GM18502 (cell line): ENCODE data around the gene CES5A.
"Not testable (repeated sequence)": the region's sequence is repeated elsewhere in the genome, so short reads cannot be mapped to it uniquely, and the experiment has no call there.

Experiments
- ATAC-seq: cut with Tn5 transposase; IDR thresholded peaks from one replicate; pipeline ENCODE4 v1.9.1; 2021; ENCODE audit warnings: mild to moderate bottlenecking; ENCODE audit not compliant: unreplicated experiment, poor library complexity

The CES5A gene

GRCh38 chr16:55875273-55875672 lies at the start of gene CES5A:
CES5A (minus strand) TSS chr16:55875373; CDS start chr16:55875221, 152 bp downstream.
- no peak for ATAC-seq

GRCh38 chr16:55922662-55923061 lies 47.5 kb upstream of the CES5A start:
- no peak for ATAC-seq

- no peak for ATAC-seq
These were observed 42.4 kb upstream of the CES5A start for GRCh38 chr16:55917373-55918160.

- no peak for ATAC-seq
These were observed 40.1 kb upstream of the CES5A start for GRCh38 chr16:55915096-55915827.

- no peak for ATAC-seq
These were observed 39.2 kb upstream of the CES5A start for GRCh38 chr16:55914383-55914782.

- ATAC-seq, result no peak
These were observed 38.5 kb upstream of the CES5A start for GRCh38 chr16:55913716-55914115.

GRCh38 chr16:55913121-55913520 lies 37.9 kb upstream of the CES5A start:
- not testable (repeated sequence) for ATAC-seq

GRCh38 chr16:55912022-55912421 lies 36.8 kb upstream of the CES5A start:
- ATAC-seq, result no peak

GRCh38 chr16:55911616-55912015 lies 36.4 kb upstream of the CES5A start:
- no peak for ATAC-seq

GRCh38 chr16:55909876-55910275 lies 34.7 kb upstream of the CES5A start:
- no peak for ATAC-seq

GRCh38 chr16:55908641-55909040 lies 33.5 kb upstream of the CES5A start:
- no peak for ATAC-seq

- no peak for ATAC-seq
These were observed 32.5 kb upstream of the CES5A start for GRCh38 chr16:55907661-55908060.

GRCh38 chr16:55906123-55906522 lies 30.9 kb upstream of the CES5A start:
- ATAC-seq, result no peak

GRCh38 chr16:55905651-55906050 lies 30.5 kb upstream of the CES5A start:
- no peak for ATAC-seq

- ATAC-seq, result no peak
These were observed 26.5 kb upstream of the CES5A start for GRCh38 chr16:55901566-55902217.

- no peak for ATAC-seq
These were observed 25.6 kb upstream of the CES5A start for GRCh38 chr16:55900616-55901393.

- no peak for ATAC-seq
These were observed 24.7 kb upstream of the CES5A start for GRCh38 chr16:55899857-55900256.

- no peak for ATAC-seq
These were observed 23.4 kb upstream of the CES5A start for GRCh38 chr16:55898592-55898991.

- no peak for ATAC-seq
These were observed 17.6 kb upstream of the CES5A start for GRCh38 chr16:55892821-55893220.

GRCh38 chr16:55889518-55889917 lies 14.3 kb upstream of the CES5A start:
- no peak for ATAC-seq
